Measurements from ENCODE around the gene ZNRF1. TPM values are rescaled to one million over a fixed set of nuclear protein-coding genes. Genes with fewer than 3 reads are reported as not detected.
A peak's percentile ranks its signal among the peaks of the same experiment; 100 is the strongest.
"Not testable (repeated sequence)": the region's sequence is repeated elsewhere in the genome, so short reads cannot be mapped to it uniquely, and the experiment has no call there.

The ZNRF1 gene
- total and polyA plus RNA-seq, 2 of the 13 experiments (the other 11 are each of a cell fraction or from before 2014, with no cell fraction given), result 43.9 to 58.7 TPM

DNA sequence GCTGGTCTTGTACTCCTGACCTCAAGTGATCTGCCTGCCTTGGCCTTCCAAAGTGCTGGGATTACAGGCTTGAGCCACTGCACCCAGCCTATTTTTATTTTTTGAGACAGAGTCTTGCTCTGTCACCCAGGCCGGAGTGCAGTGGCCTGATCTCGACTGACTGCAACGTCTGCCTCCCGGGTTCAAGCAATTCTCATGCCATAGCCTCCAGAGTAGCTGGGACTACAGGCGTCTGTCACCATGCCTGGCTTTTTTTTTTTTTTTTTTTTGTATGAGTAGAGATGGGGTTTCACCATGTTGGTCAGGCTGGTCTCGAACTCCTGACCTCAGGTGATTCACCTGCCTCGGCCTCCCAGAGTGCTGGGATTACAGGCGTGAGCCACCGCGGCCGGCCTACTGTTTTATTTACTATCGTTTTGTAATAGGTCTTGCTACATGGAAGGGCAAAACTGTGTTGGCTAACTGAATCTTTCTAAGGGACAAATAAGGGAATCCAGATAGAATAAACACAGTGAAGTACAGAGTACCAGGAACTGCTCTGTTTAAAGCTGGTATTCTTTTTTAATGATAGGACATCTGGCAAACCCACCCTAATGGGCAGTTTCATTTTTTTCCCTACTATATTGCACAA, 17.7 kb downstream of the ZNRF1 start:
- H3K27me3 ChIP-seq (ENCODE audit: control insufficient read depth in 1 of 2, insufficient read depth in 2 of 2, low read length in 2 of 2); TF ChIP-seq SOX6 (IDR thresholded peaks at IDR 0.05): not testable (repeated sequence)
- peak; percentile 90 for ATAC-seq
- TF ChIP-seq ZMYM2 (CRISPR knock-in tag; IDR thresholded peaks at IDR 0.05) (peak; percentile 97), MED1 (CRISPR knock-in tag; IDR thresholded peaks at IDR 0.05) (peak; percentile 57), TEF (CRISPR knock-in tag; IDR thresholded peaks at IDR 0.05) (0 out of 2 replicates have a peak, but pooled peaks have one; percentile 30), PHF21A (CRISPR knock-in tag; IDR thresholded peaks at IDR 0.05) (0 out of 2 replicates have a peak, but pooled peaks have one; percentile 23), ARNTL (CRISPR knock-in tag; IDR thresholded peaks at IDR 0.05) (peak; percentile 53; the same call in 1 of the 2 replicates), TRIM24 (CRISPR knock-in tag; IDR thresholded peaks at IDR 0.05) (0 out of 2 replicates have a peak, but pooled peaks have one; percentile 39), CEBPB (IDR thresholded peaks at IDR 0.05; ENCODE audit: borderline replicate concordance, low read depth, low read length) (peak; percentile 82), FOXA3 (CRISPR knock-in tag; IDR thresholded peaks at IDR 0.05) (peak; percentile 75), RXRA (CRISPR knock-in tag; IDR thresholded peaks at IDR 0.05) (peak; percentile 47; the same call in 1 of the 2 replicates), ZNF343 (CRISPR knock-in tag; IDR thresholded peaks at IDR 0.05) (0 out of 2 replicates have a peak, but pooled peaks have one; percentile 37), ZNF644 (CRISPR knock-in tag; IDR thresholded peaks at IDR 0.05; ENCODE audit: low read depth) (0 out of 2 replicates have a peak, but pooled peaks have one; percentile 24), RXRB (CRISPR knock-in tag; IDR thresholded peaks at IDR 0.05; ENCODE audit: borderline replicate concordance) (peak; percentile 59), HDAC1 (CRISPR knock-in tag; IDR thresholded peaks at IDR 0.05) (peak; percentile 35; the same call in 1 of the 2 replicates), ZFY (CRISPR knock-in tag; IDR thresholded peaks at IDR 0.05) (peak; percentile 31; the same call in 1 of the 2 replicates), ZNF362 (CRISPR knock-in tag; IDR thresholded peaks at IDR 0.05; ENCODE audit: borderline replicate concordance) (peak; percentile 64; the same call in 1 of the 2 replicates), ZBTB33 (CRISPR knock-in tag; IDR thresholded peaks at IDR 0.05) (peak; percentile 94), ZFP82 (CRISPR knock-in tag; IDR thresholded peaks at IDR 0.05; ENCODE audit: borderline replicate concordance) (0 out of 2 replicates have a peak, but pooled peaks have one; percentile 46), SOX6 (CRISPR knock-in tag; IDR thresholded peaks at IDR 0.05) (peak; percentile 38; the same call in 1 of the 2 replicates)
- TF ChIP-seq, protein P1, sequence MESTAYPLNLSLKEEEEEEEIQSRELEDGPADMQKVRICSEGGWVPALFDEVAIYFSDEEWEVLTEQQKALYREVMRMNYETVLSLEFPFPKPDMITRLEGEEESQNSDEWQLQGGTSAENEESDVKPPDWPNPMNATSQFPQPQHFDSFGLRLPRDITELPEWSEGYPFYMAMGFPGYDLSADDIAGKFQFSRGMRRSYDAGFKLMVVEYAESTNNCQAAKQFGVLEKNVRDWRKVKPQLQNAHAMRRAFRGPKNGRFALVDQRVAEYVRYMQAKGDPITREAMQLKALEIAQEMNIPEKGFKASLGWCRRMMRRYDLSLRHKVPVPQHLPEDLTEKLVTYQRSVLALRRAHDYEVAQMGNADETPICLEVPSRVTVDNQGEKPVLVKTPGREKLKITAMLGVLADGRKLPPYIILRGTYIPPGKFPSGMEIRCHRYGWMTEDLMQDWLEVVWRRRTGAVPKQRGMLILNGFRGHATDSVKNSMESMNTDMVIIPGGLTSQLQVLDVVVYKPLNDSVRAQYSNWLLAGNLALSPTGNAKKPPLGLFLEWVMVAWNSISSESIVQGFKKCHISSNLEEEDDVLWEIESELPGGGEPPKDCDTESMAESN (CRISPR knock-in tag; conservative IDR thresholded peaks at IDR 0.05), result 0 out of 2 replicates have a peak, but pooled peaks have one; percentile 28

More for the DNA sequence above, 17.7 kb downstream of the ZNRF1 start:
- in situ Hi-C loops (cut with HindIII; ENCODE audit: extremely low pct_ligation_motif_present, low pct_unique_long_range_greater_than_20kb); H2AFZ ChIP-seq (ENCODE audit: low read length); H3K9me3 ChIP-seq (ENCODE audit: low read length); H3K4me3 ChIP-seq (replicated peaks in 1 of 3; ENCODE audit: insufficient read depth in 1 of 3, low read depth in 2 of 3, low read length in 3 of 3); BruUV-seq (replicated peaks); CTCF ChIA-PET (ENCODE audit: low intra/inter-chr PET ratio, low total read pairs); H3K36me3 ChIP-seq (replicated peaks in 1 of 2; ENCODE audit: control insufficient read depth in 1 of 2, insufficient read depth in 2 of 2, low read length in 2 of 2); H3K4me2 ChIP-seq (ENCODE audit: low read depth, low read length); intact Hi-C loops (cut with micrococcal nuclease; ENCODE audit: unreplicated experiment); FAIRE-seq; H3K9ac ChIP-seq (ENCODE audit: insufficient read depth, low read depth, low read length): not testable (repeated sequence)
- H3K27ac ChIP-seq (ENCODE audit: extremely low read length, insufficient read depth, low read length), result peak overlapping the region; percentile 49
- WGBS (ENCODE audit: low lambda C conversion rate), result 53% methylated on average over 12 of the region's 12 CpGs
- POLR2A ChIA-PET, result interaction anchor here (1.8 to 2.2 kb wide), 3 partner anchors 18 to 31 kb away, joined by 7 to 9 read pairs (median 8); partner anchors contain the start of genes WDR59 and ZNRF1
- peaks cover 32% of the 10 kb centered on the region for H4K20me1 ChIP-seq (ENCODE audit: insufficient read depth, low read length)
- peak; percentile 84 for DNase-seq (ENCODE audit: low spot score)
- peaks cover 98% of the 10 kb centered on the region for H3K79me2 ChIP-seq (ENCODE audit: insufficient read depth, low read length)
- H3K4me1 ChIP-seq (ENCODE audit: insufficient read depth, low read length), result peaks cover 50% of the 10 kb centered on the region

Measured in HepG2 (cell line).